Limb (tissue), 2 donors: ENCODE measurements around the gene FAM120B.

Experiments
- DNase-seq, 2 donors: peaks; one replicate each; pipeline ENCODE4 v3.0.0-alpha.2; 2016; ENCODE audit errors: extremely low spot score in 2 of 2

FAM120B gene

DNA sequence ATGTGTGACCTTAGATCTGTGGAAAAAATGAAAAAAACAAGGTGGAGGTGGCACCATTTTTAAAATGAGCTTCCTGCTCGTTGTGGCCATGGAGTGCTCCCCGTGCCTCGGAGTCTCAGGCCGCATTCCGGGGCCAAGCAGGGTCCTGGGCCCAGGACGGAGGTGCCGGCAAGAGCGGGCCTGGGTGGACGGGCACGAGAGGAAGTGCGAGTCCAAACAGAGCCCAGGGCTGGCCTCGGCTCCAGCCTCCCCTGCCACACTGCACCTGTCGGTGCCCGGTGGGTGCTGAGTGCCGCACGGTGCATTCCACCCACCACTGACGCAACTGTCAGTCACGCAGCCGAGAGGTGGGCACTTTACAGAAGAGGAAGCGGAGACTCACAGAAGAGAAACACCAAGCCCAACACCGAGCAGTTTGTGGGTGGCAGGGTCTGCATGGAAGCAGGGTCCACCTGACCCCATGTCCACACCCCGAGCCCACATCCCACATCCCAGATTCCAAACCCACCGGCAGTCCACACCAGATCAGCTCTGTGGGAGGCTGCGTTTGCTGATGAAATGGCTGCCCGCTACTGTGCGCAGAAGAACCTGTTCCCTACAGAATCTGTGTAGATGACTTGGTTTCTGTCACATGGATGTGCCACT lies 148.9 kb downstream of the FAM120B start:
- no peak for DNase-seq

DNA sequence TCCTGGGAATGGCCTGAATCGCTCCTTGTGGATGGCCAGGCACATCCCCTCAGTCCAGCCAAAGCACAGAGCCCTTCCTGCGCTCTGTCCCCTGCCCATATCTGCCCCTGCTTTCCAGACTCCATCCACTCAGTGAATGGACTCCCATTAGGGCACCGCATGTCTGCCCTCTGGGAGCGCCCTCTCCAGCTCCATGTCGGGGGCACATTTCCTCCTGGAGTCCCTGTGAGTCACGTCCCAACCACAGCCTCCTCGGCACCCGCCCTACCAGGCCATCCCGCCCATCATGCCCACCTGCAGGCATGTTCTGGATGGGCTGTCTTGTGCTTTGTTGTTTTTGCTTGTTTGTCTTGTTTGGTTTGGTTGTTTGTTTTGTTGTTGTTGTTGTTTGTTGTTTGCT lies 149.8 kb downstream of the FAM120B start:
- DNase-seq, result no peak
